T-cell (primary cell): ENCODE measurements around the gene PIK3AP1. TPM values are rescaled to one million over a fixed set of nuclear protein-coding genes. Genes with fewer than 3 reads are reported as not detected.

Experiments used
- ATAC-seq, 4 experiments: fragments of 200-7000 bp in 3 of 4; fragments of 150-1000 bp in 1 of 4; cut with Tn5 transposase; replicated peaks in 1 of 4; 1 replicate in 3 of 4; 2 replicates in 1 of 4; pipeline ENCODE4 v1.10.0; 2021; ENCODE audit warnings: moderate library complexity in 3 of 4, mild to moderate bottlenecking in 2 of 4, moderate number of reproducible peaks in 1 of 4
- CTCF ChIA-PET, 2 donors: fragments of 300-600 bp; sonication (Branson Sonifier 250); formaldehyde crosslinking; loops; one replicate each; lab custom pipeline; 2022; ENCODE audit warnings: antibody characterized with exemption in 2 of 2; lab: Charles Lee
- POLR2A ChIA-PET, 2 donors: fragments of 300-600 bp; sonication (Branson Sonifier 250); formaldehyde crosslinking; loops; one replicate each; lab custom pipeline; 2022; ENCODE audit warnings: antibody characterized with exemption in 2 of 2; lab: Charles Lee
- DNase-seq, 35 experiments: peaks; one replicate each; pipeline versions ENCODE4 v3.0.0 to v3.0.0-alpha.2; 2013 to 2023
- H3K27ac ChIP-seq: one replicate; pipeline ENCODE4 v1.5.1; 2013; ENCODE audit warnings: low read length
- H3K27me3 ChIP-seq, 2 experiments: replicated peaks in 1 of 2; 1 replicate in 1 of 2; 2 replicates in 1 of 2; pipeline versions ENCODE4 v1.6.1 to v1.7.0; 2013; ENCODE audit warnings: low read length in 1 of 2, mixed read lengths in 1 of 2; ENCODE audit not compliant: control insufficient read depth in 2 of 2, insufficient read depth in 2 of 2; ENCODE audit errors: extremely low read depth in 1 of 2
- H3K36me3 ChIP-seq, 2 donors: 1 replicate in 1 of 2; 2 replicates in 1 of 2; pipeline versions ENCODE4 v1.6.1 to v1.7.0; 2013; ENCODE audit warnings: low read length in 1 of 2; ENCODE audit not compliant: control insufficient read depth in 2 of 2, insufficient read depth in 1 of 2; ENCODE audit errors: extremely low read depth in 1 of 2
- H3K4me1 ChIP-seq, 2 experiments: 1 replicate in 1 of 2; 2 replicates in 1 of 2; pipeline versions ENCODE4 v1.6.1 to v1.7.0; 2013; ENCODE audit warnings: low read length in 2 of 2, mixed read lengths in 1 of 2; ENCODE audit not compliant: insufficient read depth in 2 of 2, control insufficient read depth in 1 of 2; ENCODE audit errors: extremely low read depth in 1 of 2
- H3K4me3 ChIP-seq, 2 donors: 1 replicate in 1 of 2; 2 replicates in 1 of 2; pipeline versions ENCODE4 v1.5.1 to v1.7.0; 2013; ENCODE audit warnings: mild to moderate bottlenecking in 2 of 2, low read length in 1 of 2, moderate library complexity in 1 of 2; ENCODE audit not compliant: control insufficient read depth in 1 of 2; ENCODE audit errors: extremely low read depth in 1 of 2
- H3K9me3 ChIP-seq: 2 replicates; pipeline ENCODE4 v1.7.0; 2013
- H3K27ac Mint-ChIP-seq, 2 donors: one replicate each; pipeline ENCODE4 v1.8.0; 2020 to 2021; ENCODE audit warnings: mild to moderate bottlenecking in 2 of 2, mixed read lengths in 2 of 2
- H3K27me3 Mint-ChIP-seq, 2 donors: one replicate each; pipeline ENCODE4 v1.8.0; 2021 to 2022; ENCODE audit warnings: mixed read lengths in 2 of 2
- H3K36me3 Mint-ChIP-seq: one replicate; pipeline ENCODE4 v1.8.0; 2021; ENCODE audit warnings: mixed read lengths
- H3K4me1 Mint-ChIP-seq, 3 donors: one replicate each; pipeline ENCODE4 v1.8.0; 2020 to 2022; ENCODE audit warnings: mixed read lengths in 3 of 3, mild to moderate bottlenecking in 1 of 3
- H3K4me3 Mint-ChIP-seq, 3 donors: one replicate each; pipeline ENCODE4 v1.8.0; 2020 to 2022; ENCODE audit warnings: mild to moderate bottlenecking in 3 of 3, mixed read lengths in 3 of 3, moderate library complexity in 3 of 3
- H3K9me3 Mint-ChIP-seq, 3 donors: one replicate each; pipeline ENCODE4 v1.8.0; 2020 to 2022; ENCODE audit warnings: mixed read lengths in 3 of 3
- WGBS: methylation state at CpG from one replicate; pipeline ENCODE4 v1.1.5; 2013; ENCODE audit warnings: missing lambda C conversion rate; ENCODE audit not compliant: insufficient coverage; 5-methylcytosine and 5-hydroxymethylcytosine counted together
- total RNA-seq, 35 experiments: library from RNA in 6 of 35; stranded (reverse) in 6 of 35; fragments of 120-200 nt in 1 of 35; gene quantifications; one replicate each; pipeline versions ENCODE4 v1.2.1 to v1.2.4 and lab custom pipeline; 2013 to 2026

PIK3AP1 gene
- total RNA-seq, 5 donors from 2014 or later (not counting 1 experiment from before 2014, with no cell fraction given) = 4.9 to 9.5 (median 7.9) TPM

GRCh38 chr10:96658844-96659243 is 61.5 kb downstream of the PIK3AP1 start:
- Histone ChIP-seq H3K4me3 (no peak overlapping the region), H3K4me1 (peaks cover 0 to 27% of the 10 kb centered on the region in 2 experiments), H3K27me3 (no peaks in the 10 kb centered on the region), H3K36me3 (no peaks in the 10 kb centered on the region), H3K27ac (no peak overlapping the region), H3K9me3 (no peaks in the 10 kb centered on the region)
- no peak overlapping the region for H3K4me3 Mint-ChIP-seq
- 94% methylated on average over 2 of the region's 3 CpGs for WGBS
- POLR2A ChIA-PET = no interaction called here
- no peak overlapping the region for H3K27ac Mint-ChIP-seq
- H3K4me1 Mint-ChIP-seq = peaks cover 0 to 16% (median 0%) of the 10 kb centered on the region in 3 donors
- ATAC-seq (no peak), DNase-seq (no peak)
- peaks cover 11% of the 10 kb centered on the region for H3K36me3 Mint-ChIP-seq
- CTCF ChIA-PET = no interaction called here
- H3K27me3 Mint-ChIP-seq = no peaks in the 10 kb centered on the region
- peaks cover 0 to 4% (median 4%) of the 10 kb centered on the region in 3 donors for H3K9me3 Mint-ChIP-seq

GRCh38 chr10:96657385-96657784 is 62.9 kb downstream of the PIK3AP1 start:
- no peaks in the 10 kb centered on the region for H3K36me3 ChIP-seq
- H3K4me1 Mint-ChIP-seq = peaks cover under 1 to 16% (median 2%) of the 10 kb centered on the region in 3 donors
- ATAC-seq = no peak

GRCh38 chr10:96656839-96657238 is 63.5 kb downstream of the PIK3AP1 start:
- H3K36me3 Mint-ChIP-seq = peaks cover 11% of the 10 kb centered on the region
- ChIA-PET CTCF (no interaction called here), POLR2A (interaction anchor here in 1 of 2 donors (0.7 kb wide), 1 partner anchor 39 kb away, joined by 3 read pairs; no protein-coding TSS in a partner anchor)
- no peak overlapping the region for H3K4me3 Mint-ChIP-seq
- H3K27ac Mint-ChIP-seq = no peak overlapping the region
- peaks cover 6 to 22% (median 8%) of the 10 kb centered on the region in 3 donors for H3K4me1 Mint-ChIP-seq
- Histone ChIP-seq H3K27me3 (no peaks in the 10 kb centered on the region), H3K27ac (no peak overlapping the region), H3K4me3 (no peak overlapping the region), H3K9me3 (no peaks in the 10 kb centered on the region), H3K36me3 (no peaks in the 10 kb centered on the region), H3K4me1 (peaks cover 2 to 40% of the 10 kb centered on the region in 2 experiments)
- peaks cover 0 to 4% (median 4%) of the 10 kb centered on the region in 3 donors for H3K9me3 Mint-ChIP-seq
- DNase-seq (no peak), ATAC-seq (no peak)
- WGBS = 79% methylated on average over 3 of the region's 9 CpGs
- H3K27me3 Mint-ChIP-seq = no peaks in the 10 kb centered on the region

More at GRCh38 chr10:96657385-96657784, 62.9 kb downstream of the PIK3AP1 start:
- no CpG with 5 or more reads among the region's 1 CpG for WGBS
- Mint-ChIP-seq H3K27ac (no peak overlapping the region), H3K4me3 (no peak overlapping the region), H3K9me3 (peaks cover 0 to 4% (median 4%) of the 10 kb centered on the region in 3 donors), H3K36me3 (peaks cover 11% of the 10 kb centered on the region), H3K27me3 (no peaks in the 10 kb centered on the region)
- DNase-seq = no peak
- H3K4me1 ChIP-seq = peaks cover 0 to 36% of the 10 kb centered on the region in 2 experiments
- POLR2A ChIA-PET = no interaction called here
- no peaks in the 10 kb centered on the region for H3K9me3 ChIP-seq
- H3K27ac ChIP-seq = no peak overlapping the region
- CTCF ChIA-PET = no interaction called here
- no peaks in the 10 kb centered on the region for H3K27me3 ChIP-seq
- no peak overlapping the region for H3K4me3 ChIP-seq

- H3K4me1 Mint-ChIP-seq = peaks cover 12 to 28% (median 14%) of the 10 kb centered on the region in 3 donors
- ATAC-seq = no peak
- Histone ChIP-seq H3K9me3 (no peaks in the 10 kb centered on the region), H3K4me3 (no peak overlapping the region), H3K27ac (no peak overlapping the region), H3K27me3 (no peaks in the 10 kb centered on the region), H3K4me1 (peaks cover 8 to 47% of the 10 kb centered on the region in 2 experiments), H3K36me3 (no peaks in the 10 kb centered on the region)
- no peaks in the 10 kb centered on the region for H3K27me3 Mint-ChIP-seq
- H3K27ac Mint-ChIP-seq = no peak overlapping the region
- WGBS = 100% methylated on average over 2 of the region's 3 CpGs
- ChIA-PET POLR2A (interaction anchor here in 1 of 2 donors (0.7 kb wide), 1 partner anchor 39 kb away, joined by 3 read pairs; no protein-coding TSS in a partner anchor), CTCF (interaction anchor here in 1 of 2 donors (0.5 kb wide), 1 partner anchor 49 kb away, joined by 3 read pairs; no protein-coding TSS in a partner anchor)
- DNase-seq = no peak
- peaks cover 0 to 4% (median 4%) of the 10 kb centered on the region in 3 donors for H3K9me3 Mint-ChIP-seq
- H3K36me3 Mint-ChIP-seq = peaks cover 11% of the 10 kb centered on the region
- no peak overlapping the region for H3K4me3 Mint-ChIP-seq
These were observed 64.1 kb downstream of the PIK3AP1 start for GRCh38 chr10:96656198-96656577.

- H3K4me3 ChIP-seq = no peak overlapping the region
- no peak for DNase-seq
- H3K27ac Mint-ChIP-seq = no peak overlapping the region
- H3K27me3 ChIP-seq = no peaks in the 10 kb centered on the region
- no peaks in the 10 kb centered on the region for H3K9me3 ChIP-seq
- peaks cover 11% of the 10 kb centered on the region for H3K36me3 Mint-ChIP-seq
- POLR2A ChIA-PET = interaction anchor here in 1 of 2 donors (0.6 kb wide), 1 partner anchor 74 kb away, joined by 3 read pairs; no protein-coding TSS in a partner anchor
- 73% methylated on average over 3 of the region's 7 CpGs for WGBS
- H3K9me3 Mint-ChIP-seq = peaks cover 0 to 4% (median 4%) of the 10 kb centered on the region in 3 donors
- no peaks in the 10 kb centered on the region for H3K27me3 Mint-ChIP-seq
- peaks cover 8 to 52% of the 10 kb centered on the region in 2 experiments for H3K4me1 ChIP-seq
- no peak overlapping the region for H3K4me3 Mint-ChIP-seq
- ATAC-seq = no peak
- peaks cover 18 to 34% (median 19%) of the 10 kb centered on the region in 3 donors for H3K4me1 Mint-ChIP-seq
- H3K27ac ChIP-seq = no peak overlapping the region
- CTCF ChIA-PET = interaction anchor here in 1 of 2 donors (0.5 kb wide), 1 partner anchor 49 kb away, joined by 3 read pairs; no protein-coding TSS in a partner anchor
- H3K36me3 ChIP-seq = no peaks in the 10 kb centered on the region
These were observed 64.7 kb downstream of the PIK3AP1 start for GRCh38 chr10:96655461-96656197.

GRCh38 chr10:96651998-96652431 is 68.3 kb downstream of the PIK3AP1 start:
- ChIA-PET CTCF (interaction anchor here in 1 of 2 donors (1.1 to 1.9 kb wide), 3 partner anchors 9 to 43 kb away, joined by 3 to 10 read pairs (median 5); no protein-coding TSS in a partner anchor), POLR2A (interaction anchor here in 1 of 2 donors (0.6 kb wide), 1 partner anchor 33 kb away, joined by 3 read pairs; no protein-coding TSS in a partner anchor)
- peaks cover 0 to 4% (median 4%) of the 10 kb centered on the region in 3 donors for H3K9me3 Mint-ChIP-seq
- Histone ChIP-seq H3K4me1 (peaks cover 10 to 52% of the 10 kb centered on the region in 2 experiments), H3K9me3 (no peaks in the 10 kb centered on the region), H3K36me3 (peaks cover 0 to 14% of the 10 kb centered on the region in 2 donors), H3K27me3 (no peaks in the 10 kb centered on the region), H3K4me3 (no peak overlapping the region), H3K27ac (peak overlapping the region; percentile 55)
- peaks cover 22 to 43% (median 26%) of the 10 kb centered on the region in 3 donors for H3K4me1 Mint-ChIP-seq
- H3K36me3 Mint-ChIP-seq = peaks cover 11% of the 10 kb centered on the region
- peak overlapping the region; percentile 59 to 71 for H3K27ac Mint-ChIP-seq
- peak overlapping the region in 1 of 3 donors; percentile 51 for H3K4me3 Mint-ChIP-seq
- peak; percentile 45 to 85 (median 66) for ATAC-seq
- no peaks in the 10 kb centered on the region for H3K27me3 Mint-ChIP-seq
- DNase-seq = peak in 33 of 35 experiments; percentile 8 to 69 (median 43)
- WGBS = no CpG with 5 or more reads among the region's 8 CpGs
